K562 (cell line): ENCODE results near the gene SFMBT2. TPM values are rescaled to one million over a fixed set of nuclear protein-coding genes. Genes with fewer than 3 reads are reported as not detected.

Source experiments
- ATAC-seq: fragments of 200-7000 bp; cut with Tn5 transposase; 3 replicates; pipeline ENCODE4 v1.9.1; 2020; ENCODE audit warnings: moderate library complexity
- BruUV-seq: library from RNA; stranded (reverse); fragments of 400-500 nt; replicated peaks from 2 replicates; lab custom pipeline; 2021; lab: Mats Ljungman, UMichigan
- CTCF ChIA-PET: fragments of 300-600 bp; formaldehyde crosslinking; extraction: SDS; loops from one replicate; lab custom pipeline; 2021; ENCODE audit warnings: low intra/inter-chr PET ratio; lab: Yijun Ruan, JAX
- POLR2A ChIA-PET: fragments of 300-600, 350-650 bp; sonication (Branson Sonifier 250); formaldehyde crosslinking; extraction: SDS; loops from one replicate; lab custom pipeline; 2021; ENCODE audit warnings: antibody characterized with exemption, inconsistent platforms; lab: Yijun Ruan, JAX
- DNase-seq, 4 experiments: peaks; one replicate each; pipeline versions ENCODE4 v3.0.0 to v3.0.0-alpha.2; 2011 to 2018; ENCODE audit warnings: low spot score in 3 of 4, mixed read lengths in 3 of 4; ENCODE audit errors: extremely low read depth in 1 of 4
- FAIRE-seq: peaks from 2 replicates; lab custom pipeline; 2011; peaks lifted over from hg19 to GRCh38; lab: Jason Lieb, UNC
- H2AFZ ChIP-seq: 2 replicates; pipeline ENCODE4 v1.6.0; 2011; ENCODE audit warnings: low read depth, low read length, control low read depth, inconsistent platforms
- H3K27ac ChIP-seq: fragments of 200-600 bp; 3 replicates; pipeline ENCODE4 v1.8.0; 2011; ENCODE audit warnings: low read depth, mild to moderate bottlenecking, control low read depth, inconsistent platforms, low read length, moderate library complexity, mixed read lengths; ENCODE audit errors: extremely low read depth
- H3K27me3 ChIP-seq, 2 experiments: fragments of 300-600 bp in 1 of 2; 2 replicates in 1 of 2; 3 replicates in 1 of 2; pipeline versions ENCODE4 v1.6.0 to v1.8.0; 2011; ENCODE audit warnings: inconsistent platforms in 2 of 2, low read length in 2 of 2, mild to moderate bottlenecking in 1 of 2, mixed read lengths in 1 of 2, moderate library complexity in 1 of 2; ENCODE audit not compliant: control insufficient read depth in 2 of 2, insufficient read depth in 2 of 2
- H3K36me3 ChIP-seq: fragments of 300-600 bp; 3 replicates; pipeline ENCODE4 v1.8.0; 2011; ENCODE audit warnings: mild to moderate bottlenecking, low read length, inconsistent platforms; ENCODE audit not compliant: control insufficient read depth, insufficient read depth
- H3K4me1 ChIP-seq, 2 experiments: fragments of 200-600 bp in 1 of 2; replicated peaks in 1 of 2; 2 replicates in 1 of 2; 3 replicates in 1 of 2; pipeline versions ENCODE4 v1.5.1 to v1.8.0; 2011; ENCODE audit warnings: inconsistent platforms in 2 of 2, low read length in 2 of 2, mild to moderate bottlenecking in 1 of 2, mixed read lengths in 1 of 2, moderate library complexity in 1 of 2; ENCODE audit not compliant: control insufficient read depth in 2 of 2, insufficient read depth in 2 of 2
- H3K4me2 ChIP-seq: 2 replicates; pipeline ENCODE4 v1.6.1; 2011; ENCODE audit warnings: low read length, control low read depth, inconsistent platforms, mixed read lengths; ENCODE audit not compliant: insufficient read depth
- H3K4me3 ChIP-seq: fragments of 200-600 bp; sonication (generic), shearing (Covaris generic); 2 replicates; pipeline ENCODE4 v1.5.1; 2016; ENCODE audit warnings: control low read depth, inconsistent platforms
- H3K79me2 ChIP-seq: fragments of 200-600 bp; 3 replicates; pipeline ENCODE4 v1.8.0; 2011; ENCODE audit warnings: low read length, inconsistent platforms; ENCODE audit not compliant: control insufficient read depth, insufficient read depth
- H3K9ac ChIP-seq, 2 experiments: 2 replicates each; pipeline versions ENCODE4 v1.6.0 to v1.6.1; 2011; ENCODE audit warnings: low read depth in 2 of 2, low read length in 2 of 2, control low read depth in 1 of 2, inconsistent platforms in 1 of 2, mild to moderate bottlenecking in 1 of 2, mixed read lengths in 1 of 2; ENCODE audit not compliant: insufficient read depth in 1 of 2
- H3K9me1 ChIP-seq: one replicate; pipeline ENCODE4 v1.6.0; 2011; ENCODE audit warnings: inconsistent platforms, mild to moderate bottlenecking, low read length, moderate library complexity; ENCODE audit not compliant: control insufficient read depth, insufficient read depth
- H3K9me3 ChIP-seq: replicated peaks from 2 replicates; pipeline ENCODE4 v1.5.1; 2011; ENCODE audit warnings: low read depth, low read length, inconsistent platforms; ENCODE audit not compliant: control insufficient read depth, insufficient read depth
- H4K20me1 ChIP-seq: replicated peaks from 2 replicates; pipeline ENCODE4 v1.6.1; 2011; ENCODE audit warnings: low read length, inconsistent platforms, mixed read lengths; ENCODE audit not compliant: control insufficient read depth, insufficient read depth
- ARID3A ChIP-seq: IDR thresholded peaks from 2 replicates; pipeline ENCODE4 v1.6.1; 2012; ENCODE audit warnings: low read depth, low read length, improper control_type of control experiment, borderline replicate concordance
- CBX3 ChIP-seq, 2 experiments: IDR thresholded peaks; 1 replicate in 1 of 2; 2 replicates in 1 of 2; pipeline ENCODE4 v1.6.1; 2012; ENCODE audit warnings: inconsistent platforms in 2 of 2, low read length in 2 of 2, borderline replicate concordance in 1 of 2, control low read depth in 1 of 2
- CBX5 ChIP-seq: IDR thresholded peaks from 2 replicates; pipeline ENCODE4 v1.6.1; 2014; ENCODE audit warnings: low read depth, borderline replicate concordance
- MXD1 ChIP-seq: fragments of 250-450 bp; sonication (Bioruptor Pico); IDR thresholded peaks from 2 replicates; pipeline ENCODE4 v1.8.0; 2021; ENCODE audit warnings: borderline replicate concordance, mild to moderate bottlenecking, moderate library complexity; ENCODE audit not compliant: poor library complexity, severe bottlenecking
- NFYB ChIP-seq: IDR thresholded peaks from 2 replicates; pipeline ENCODE4 v1.6.1; 2011; ENCODE audit warnings: mild to moderate bottlenecking, moderate library complexity; ENCODE audit not compliant: insufficient read length; ENCODE audit errors: extremely low read depth
- SMC3 ChIP-seq: conservative IDR thresholded peaks from 2 replicates; pipeline ENCODE4 v1.6.1; 2011; ENCODE audit warnings: low read depth, low read length, improper control_type of control experiment; ENCODE audit not compliant: insufficient read depth
- STAT5A ChIP-seq: IDR thresholded peaks from 2 replicates; pipeline ENCODE4 v1.6.1; 2012; ENCODE audit warnings: low read length, inconsistent platforms, borderline replicate concordance
- THAP12 ChIP-seq: fragments of 250-450 bp; sonication (Bioruptor Pico); IDR thresholded peaks from 2 replicates; pipeline ENCODE4 v1.9.0; 2021; ENCODE audit warnings: mild to moderate bottlenecking, inconsistent platforms
- TRIM28 ChIP-seq: fragments of 450-650 bp; IDR thresholded peaks from 2 replicates; pipeline ENCODE4 v1.6.1; 2017
- ZBTB12 ChIP-seq: fragments of 250-450 bp; sonication (Bioruptor Pico); IDR thresholded peaks from 2 replicates; pipeline ENCODE4 v1.4.0; 2020
- ZBTB5 ChIP-seq: fragments of 450-650 bp; IDR thresholded peaks from 2 replicates; pipeline ENCODE4 v1.6.1; 2017; ENCODE audit warnings: antibody characterized with exemption
- ZFX ChIP-seq: sonication (generic); formaldehyde crosslinking; IDR thresholded peaks from 2 replicates; pipeline ENCODE4 v1.8.0; 2022; ENCODE audit warnings: mild to moderate bottlenecking, missing genetic modification reagents, moderate library complexity
- WGBS: fragments of 100-300 bp; shearing (Covaris generic); methylation state at CpG from one replicate; pipeline ENCODE4 v1.1.6; 2016; ENCODE audit warnings: low coverage, mixed read lengths; ENCODE audit not compliant: insufficient coverage; ENCODE audit errors: missing lambda C conversion rate; 5-methylcytosine and 5-hydroxymethylcytosine counted together
- in situ Hi-C: fragments of 300-500 bp; cut with MboI; formaldehyde crosslinking; loops from 4 replicates; pipeline ENCODE4 v1.15.0; 2018; ENCODE audit warnings: inconsistent platforms, mixed read lengths
- intact Hi-C: fragments of 100-400 bp; cut with micrococcal nuclease; formaldehyde crosslinking; loops from 2 replicates; pipeline ENCODE4 v1.14.2; 2022
- polyA plus RNA-seq, 8 experiments: library from polyadenylated mRNA; depleted of rRNA in 4 of 8; stranded (reverse) in 5 of 8; unstranded in 3 of 8; fragments of >200 nt; fragmentation: Nextera tagmentation in 2 of 8; fragmentation: Illumina TruSeq in 1 of 8; extraction: Ambion mirVana in 2 of 8; extraction: Trizol in 1 of 8; gene quantifications; 2 replicates each; pipeline versions ENCODE4 v1.2.1 to v1.2.3, GENCODE V29; 2011 to 2014; ENCODE audit warnings: inconsistent platforms in 1 of 8, missing spikeins in 1 of 8
- total RNA-seq, 7 experiments: library from RNA; depleted of rRNA in 6 of 7; stranded (reverse); fragments of >200 nt in 6 of 7; fragmentation: Illumina TruSeq in 2 of 7; extraction: Trizol in 2 of 7; gene quantifications; 2 replicates each; pipeline versions ENCODE4 v1.2.1 to v1.2.3, GENCODE V29; 2011 to 2021; ENCODE audit warnings: low replicate concordance in 1 of 7

Gene SFMBT2
- total and polyA plus RNA-seq, 9 of the 15 experiments (the other 6 are each of a cell fraction or from before 2014, with no cell fraction given): 1.2 to 13.6 (median 7.6) TPM

- BruUV-seq: no TSS peak
- Histone ChIP-seq H3K9ac (no peak overlapping the region), H3K4me2 (no peak overlapping the region), H4K20me1 (no peaks in the 10 kb centered on the region), H3K79me2 (no peaks in the 10 kb centered on the region), H3K9me1 (no peaks in the 10 kb centered on the region), H3K4me1 (no peaks in the 10 kb centered on the region), H3K9me3 (no peaks in the 10 kb centered on the region; the same call in none of the 2 replicates), H3K27ac (no peak overlapping the region), H3K36me3 (no peaks in the 10 kb centered on the region), H2AFZ (no peak overlapping the region), H3K4me3 (no peak overlapping the region), H3K27me3 (peaks cover 6 to 11% of the 10 kb centered on the region in 2 experiments; a peak in 4 of 5 replicates)
- FAIRE-seq (peak; percentile 51), ATAC-seq (no peak), DNase-seq (no peak)
- intact Hi-C loops (no loop called here), in situ Hi-C loops (no loop called here)
- CTCF ChIA-PET: no interaction called here
- POLR2A ChIA-PET: no interaction called here
- 0% methylated on average over 4 of the region's 4 CpGs for WGBS
- TF ChIP-seq NFYB: no peak
- TF ChIP-seq STAT5A: no peak
- peak; percentile 71 for TF ChIP-seq TRIM28
- no peak for TF ChIP-seq THAP12 (CRISPR knock-in tag)
- peak in 1 of 2 experiments; percentile 91; a peak in 2 of 3 replicates for TF ChIP-seq CBX3 (IDR thresholded peaks at IDR 0.05; ENCODE audit: borderline replicate concordance in 1 of 2, low read length in 2 of 2)
- TF ChIP-seq ZBTB5: no peak
- TF ChIP-seq CBX5: peak; percentile 78; the same call in 1 of the 2 replicates
- TF ChIP-seq SMC3: no peak
- no peak for TF ChIP-seq ZBTB12 (CRISPR knock-in tag)
- TF ChIP-seq MXD1: no peak
- no peak for TF ChIP-seq ARID3A
- no peak for TF ChIP-seq ZFX (CRISPR knock-in tag)
These were observed 38.3 kb upstream of the SFMBT2 start for GRCh38 chr10:7449063-7449695.
